Activated CD4-positive, alpha-beta T cell treated with anti-CD3 and anti-CD28 coated beads, Interleukin-2, amount 50 U/mL, for 24 hours (primary cell): ENCODE measurements around the gene PLIN4.
"Not testable (repeated sequence)": the region's sequence is repeated elsewhere in the genome, so short reads cannot be mapped to it uniquely, and the experiment has no call there.

ENCODE experiments used
- DNase-seq, 2 donors: peaks; one replicate each; pipeline ENCODE4 v3.0.0-alpha.2; 2020; ENCODE audit warnings: low read depth in 1 of 2, low spot score in 1 of 2

PLIN4 gene

GRCh38 chr19:4518345-4519171, at the start of gene PLIN4:
TSS of gene PLIN4 (minus strand) at chr19:4518486. CDS start at chr19:4518272, 214 bp downstream.
- DNase-seq, result no peak

- DNase-seq, result peak in 1 of 2 donors; percentile 36
These were observed 49.3 kb upstream of the PLIN4 start for GRCh38 chr19:4567584-4568071.

- DNase-seq, result no peak
These were observed 48.2 kb upstream of the PLIN4 start for GRCh38 chr19:4566402-4567051.

GRCh38 chr19:4563562-4563961, 45.3 kb upstream of the PLIN4 start:
- DNase-seq, result not testable (repeated sequence)

GRCh38 chr19:4562085-4562484, 43.8 kb upstream of the PLIN4 start:
- not testable (repeated sequence) for DNase-seq

GRCh38 chr19:4559569-4559968, 41.3 kb upstream of the PLIN4 start, which contains the start of gene SEMA6B:
TSS of gene SEMA6B (minus strand) at chr19:4559684. CDS start at chr19:4558457, 1,227 bp downstream.
- DNase-seq, result no peak

- DNase-seq, result no peak
These were observed 40.0 kb upstream of the PLIN4 start for GRCh38 chr19:4557971-4558941.

GRCh38 chr19:4557144-4557970, 39.1 kb upstream of the PLIN4 start:
- DNase-seq, result no peak

GRCh38 chr19:4556597-4557127, 38.4 kb upstream of the PLIN4 start:
- DNase-seq, result no peak

- no peak for DNase-seq
These were observed 37.6 kb upstream of the PLIN4 start for GRCh38 chr19:4555657-4556561.

- no peak for DNase-seq
These were observed 36.4 kb upstream of the PLIN4 start for GRCh38 chr19:4554717-4555116.

GRCh38 chr19:4553775-4554174, 35.5 kb upstream of the PLIN4 start:
- DNase-seq, result no peak

- DNase-seq, result no peak
These were observed 34.9 kb upstream of the PLIN4 start for GRCh38 chr19:4553092-4553695.

- DNase-seq, result no peak
These were observed 34.2 kb upstream of the PLIN4 start for GRCh38 chr19:4552525-4552819.

- no peak for DNase-seq
These were observed 32.3 kb upstream of the PLIN4 start for GRCh38 chr19:4550479-4551050.

- no peak for DNase-seq
These were observed 31.7 kb upstream of the PLIN4 start for GRCh38 chr19:4550018-4550417.

- DNase-seq, result no peak
These were observed 29.9 kb upstream of the PLIN4 start for GRCh38 chr19:4548238-4548584.
